Measurements from ENCODE around the gene SPDEF.

The SPDEF gene

DNA sequence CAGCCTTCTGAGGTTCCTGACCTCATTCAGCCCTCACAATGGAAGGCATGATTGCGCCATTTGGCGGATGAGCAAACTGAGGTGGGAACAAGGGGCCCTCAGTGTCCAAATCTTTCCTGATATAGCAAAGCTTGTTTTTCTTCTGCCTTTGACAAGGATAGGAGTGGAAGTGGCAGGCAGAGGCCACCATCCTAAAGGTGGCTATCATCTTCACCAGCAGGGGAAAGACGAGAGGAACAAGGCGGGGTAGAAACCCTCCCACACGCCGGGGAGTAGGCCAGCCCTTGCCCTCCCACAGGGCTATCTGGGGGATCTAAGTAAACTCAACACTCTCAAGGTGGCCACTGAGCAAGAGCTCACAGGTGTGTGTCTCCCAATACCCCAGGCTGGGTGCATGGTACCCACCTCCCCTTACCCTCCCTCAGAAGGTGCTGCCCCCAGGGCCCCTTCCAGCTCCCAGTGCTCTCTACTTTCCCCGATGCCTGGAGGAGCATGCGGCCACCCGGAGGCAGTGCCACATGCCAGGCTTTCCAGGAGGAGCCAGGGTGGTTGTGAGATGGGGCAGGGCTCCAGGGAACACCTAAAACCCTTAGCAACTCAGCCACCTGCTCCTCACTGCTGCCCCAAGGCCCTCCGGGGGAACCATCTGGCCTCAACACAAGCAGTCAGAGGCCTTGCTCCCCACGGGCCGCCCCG is 11.2 kb downstream of the SPDEF start:
- DNase-seq (ENCODE audit: low spot score): no peak

DNA sequence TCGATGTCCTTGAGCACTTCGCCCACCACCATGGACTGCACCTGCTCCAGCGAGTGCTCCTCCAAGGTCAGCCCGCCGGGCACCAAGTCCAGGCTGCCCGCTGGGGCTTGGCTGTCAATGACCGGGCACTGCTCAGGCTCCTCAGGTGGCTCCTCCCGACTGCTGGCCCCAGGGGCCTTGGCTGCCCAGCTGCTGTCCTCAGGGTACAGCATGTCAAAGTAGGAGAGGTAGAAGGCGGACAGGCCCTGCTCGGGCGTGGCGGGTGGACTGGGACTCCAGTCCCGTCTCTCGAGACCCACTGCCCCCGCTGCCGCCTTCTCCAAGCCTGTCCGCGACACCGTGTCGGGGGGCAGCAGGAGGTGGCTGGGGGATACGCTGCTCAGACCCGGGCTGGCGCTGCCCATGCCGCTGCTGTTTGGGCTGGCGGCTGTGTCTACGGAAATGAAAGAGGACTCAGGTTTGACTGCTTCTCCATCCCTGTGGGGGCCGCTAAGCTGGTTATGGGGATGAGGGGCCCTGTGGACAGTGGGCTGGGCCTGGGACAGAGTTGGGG is 12.0 kb downstream of the SPDEF start:
- DNase-seq (ENCODE audit: low spot score): no peak

DNA sequence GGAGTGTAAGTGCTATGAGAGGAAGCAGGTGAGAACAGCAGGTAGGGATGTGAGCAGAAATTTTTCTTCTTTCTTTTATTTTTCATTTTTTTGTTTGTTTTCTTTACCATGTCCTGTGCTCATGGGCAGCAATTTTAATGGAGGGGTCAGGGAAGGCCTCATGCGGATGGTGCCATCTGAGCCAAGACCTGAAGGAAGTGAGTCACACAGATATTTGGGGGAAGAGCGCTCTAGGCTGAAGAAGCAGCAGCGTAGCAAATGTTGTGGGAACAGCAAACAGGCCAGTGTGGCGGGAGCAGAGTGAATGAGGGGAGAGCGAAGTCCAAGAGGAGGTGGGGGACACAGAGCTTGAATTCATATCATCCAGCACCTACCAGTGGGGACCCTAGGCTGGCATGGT is 12.7 kb downstream of the SPDEF start:
- no peak for DNase-seq (ENCODE audit: low spot score)

DNA sequence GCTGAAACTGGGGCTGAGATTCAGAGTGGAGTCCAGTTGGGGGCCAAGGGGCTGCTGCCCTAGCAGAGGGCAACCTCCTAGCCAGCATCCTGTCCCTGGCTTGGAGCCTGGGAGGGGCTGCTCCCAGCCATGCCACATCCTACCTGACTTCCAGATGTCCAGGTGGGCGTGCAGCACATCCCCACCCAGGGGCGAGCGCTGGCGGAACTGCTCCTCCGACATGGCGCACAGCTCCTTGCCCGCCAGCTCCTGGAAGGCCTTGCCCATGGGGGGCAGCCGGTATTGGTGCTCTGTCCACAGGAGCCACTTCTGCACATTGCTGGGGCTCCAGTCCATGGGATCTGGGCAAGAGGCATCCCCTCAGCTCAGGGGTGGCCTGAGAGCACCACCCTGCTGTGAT is 15.3 kb downstream of the SPDEF start:
- DNase-seq (ENCODE audit: low spot score): no peak

DNA sequence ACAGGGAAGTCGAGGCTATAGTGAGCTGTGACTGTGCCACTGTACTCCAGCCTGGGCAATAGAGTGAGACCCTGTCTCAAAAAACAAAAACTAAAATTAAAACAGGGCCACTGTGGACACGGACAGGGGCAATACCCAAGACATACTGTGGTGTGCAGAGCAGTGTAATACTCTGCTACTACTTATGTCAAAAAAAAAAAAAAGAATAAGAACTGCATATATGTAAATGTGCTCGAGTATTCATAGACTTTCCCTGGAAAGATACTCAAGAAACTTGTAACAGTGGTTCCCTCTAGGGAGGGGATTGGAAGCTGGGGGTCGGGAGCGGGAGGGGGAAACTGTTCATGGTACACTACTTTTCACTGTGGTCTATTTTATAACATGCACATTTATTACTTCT is 15.9 kb downstream of the SPDEF start:
- no peak for DNase-seq (ENCODE audit: low spot score)

DNA sequence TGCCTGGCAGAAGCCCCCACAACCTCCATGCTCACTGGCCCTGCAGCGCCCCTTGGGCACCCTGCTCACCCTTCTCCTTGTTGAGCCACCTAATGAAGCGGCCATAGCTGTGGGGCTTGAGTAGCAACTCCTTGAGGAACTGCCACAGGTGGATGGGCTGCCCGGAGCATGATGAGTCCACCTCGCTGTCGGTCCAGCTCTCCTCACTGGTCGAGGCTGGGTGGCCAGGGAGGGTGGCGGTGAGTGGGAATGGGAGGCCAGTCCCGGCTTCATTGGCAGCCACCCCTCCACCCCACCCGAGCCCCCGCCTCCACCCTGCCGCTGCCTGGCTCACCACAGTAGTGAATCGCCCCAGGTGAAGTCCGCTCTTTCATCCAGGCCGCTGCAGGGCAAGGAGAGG is 16.9 kb downstream of the SPDEF start:
- no peak for DNase-seq (ENCODE audit: low spot score)

DNA sequence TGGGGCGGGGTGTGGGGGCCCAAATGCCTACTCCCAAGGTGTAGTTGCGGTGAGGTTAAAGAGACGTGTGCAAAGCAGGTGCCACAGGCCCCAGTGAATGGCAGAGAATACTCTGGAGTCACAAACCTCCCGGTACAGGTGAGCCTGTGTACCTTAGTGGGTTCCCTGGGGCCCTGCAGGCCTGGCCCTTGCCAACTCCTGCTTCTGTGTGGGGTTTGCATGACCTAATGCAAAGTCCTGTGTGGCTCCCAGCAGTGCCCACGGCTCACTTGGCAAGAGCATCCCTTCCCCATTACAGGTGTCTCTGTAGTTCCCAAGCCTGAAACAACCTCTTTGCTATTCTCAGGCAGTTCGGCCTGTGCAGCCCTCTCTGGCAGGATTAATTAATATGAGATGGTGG is 17.5 kb downstream of the SPDEF start:
- DNase-seq (ENCODE audit: low spot score): no peak

DNA sequence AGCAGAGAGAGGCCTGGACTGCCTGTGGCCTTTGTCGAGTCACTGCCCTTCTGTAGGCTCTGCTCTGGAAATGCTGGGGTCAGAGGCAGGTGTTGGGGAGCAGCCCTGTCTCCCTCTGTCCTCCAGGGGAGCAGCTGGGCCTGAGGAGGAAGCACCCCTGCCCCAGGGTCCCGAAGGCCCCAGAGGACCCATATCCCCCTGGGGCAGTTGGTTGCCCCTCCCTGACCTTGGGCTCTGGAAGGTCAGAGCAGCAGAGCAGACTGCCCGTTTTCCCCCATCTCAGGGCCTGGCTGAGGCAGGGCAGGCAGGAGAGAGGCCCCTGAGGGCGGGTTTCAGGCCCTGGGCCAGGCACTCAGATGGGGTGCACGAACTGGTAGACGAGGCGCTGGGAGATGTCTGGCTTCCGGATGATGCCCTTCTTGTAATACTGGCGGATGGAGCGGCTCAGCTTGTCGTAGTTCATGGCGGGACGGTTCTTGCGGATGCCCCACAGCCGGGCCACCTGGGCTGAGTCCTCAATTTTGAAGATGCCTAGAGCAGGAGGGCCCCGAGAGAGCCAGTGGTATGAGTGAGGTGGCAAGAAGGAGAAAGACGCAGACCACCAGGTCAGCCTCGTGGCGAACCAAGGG is 18.1 kb downstream of the SPDEF start:
- no peak for DNase-seq (ENCODE audit: low spot score)

DNA sequence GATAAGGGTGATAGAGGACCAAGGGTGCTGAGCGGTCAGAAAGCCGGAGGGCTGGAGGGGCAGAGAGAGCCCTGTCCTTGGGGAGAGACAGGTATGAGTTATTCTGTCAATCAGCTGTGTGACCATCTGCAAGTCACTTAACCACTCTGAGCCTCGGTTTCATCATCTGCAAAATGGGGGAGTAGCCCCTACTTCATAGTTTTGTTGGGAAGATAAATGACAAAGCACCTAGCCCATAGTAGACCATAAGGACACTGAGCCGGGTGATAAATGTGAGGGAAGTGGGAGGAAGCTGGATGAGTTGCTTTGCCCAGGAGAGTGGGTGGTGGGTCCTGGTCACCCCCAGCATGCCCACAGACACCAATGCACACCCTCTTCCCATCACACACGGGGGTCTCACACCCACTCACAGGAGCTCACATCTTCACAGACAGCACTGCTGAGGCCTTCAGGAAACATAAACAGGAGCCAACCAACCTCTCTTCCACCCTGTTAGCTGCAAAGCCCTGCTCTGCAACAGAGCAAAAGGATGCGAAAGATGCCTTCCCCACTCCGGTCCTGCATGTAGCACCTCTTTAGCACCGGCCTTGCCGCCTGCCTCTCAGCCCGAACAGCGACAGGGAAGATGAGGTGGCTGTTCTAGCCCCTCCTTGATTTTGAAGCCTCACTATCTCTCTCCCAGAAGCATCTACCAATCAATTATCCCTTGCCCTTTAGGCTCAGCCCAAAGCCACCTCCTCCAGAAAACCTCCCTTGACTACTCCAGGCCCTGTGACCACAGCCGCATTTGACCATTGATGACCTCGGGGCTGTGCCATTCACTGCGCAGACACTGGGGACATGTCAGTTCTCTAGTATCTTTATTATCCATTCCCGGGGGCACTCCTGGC is 18.9 kb downstream of the SPDEF start:
- no peak for DNase-seq (ENCODE audit: low spot score)

DNA sequence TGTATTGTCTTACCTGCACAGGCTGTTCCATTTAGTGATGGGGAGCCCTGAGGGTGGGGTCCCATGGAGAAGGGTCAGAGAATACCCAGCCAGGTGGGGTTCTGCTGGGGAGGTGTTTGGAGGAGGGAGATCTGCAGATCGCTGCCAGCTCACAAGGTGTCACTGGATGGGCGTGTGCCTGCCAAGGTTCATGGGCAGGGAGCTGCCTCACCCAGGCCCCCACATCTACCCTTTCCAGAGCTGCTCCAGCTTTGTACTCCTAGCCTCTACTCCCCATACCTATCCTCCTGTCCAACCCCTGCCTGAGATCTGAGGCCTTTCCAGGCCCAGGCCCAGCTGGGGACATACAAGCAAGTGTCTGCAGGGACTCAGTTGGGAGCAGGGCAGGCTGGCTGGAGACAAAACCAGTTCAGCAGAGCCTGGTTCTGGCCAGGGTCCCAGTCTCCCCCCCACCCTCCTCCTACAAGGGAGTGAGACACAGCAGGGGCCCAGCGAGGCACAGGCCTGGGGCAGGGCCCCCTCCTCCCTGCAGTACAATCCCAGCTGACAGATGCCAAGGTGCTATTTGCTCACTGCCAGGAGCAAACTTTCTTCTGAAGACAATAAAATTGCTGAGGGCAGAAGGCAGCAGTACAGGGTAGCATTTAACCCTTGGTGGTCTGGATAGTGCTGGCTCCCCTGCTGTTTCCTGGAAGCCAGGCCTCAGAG is 19.7 kb downstream of the SPDEF start:
- no peak for DNase-seq (ENCODE audit: low spot score)

DNA sequence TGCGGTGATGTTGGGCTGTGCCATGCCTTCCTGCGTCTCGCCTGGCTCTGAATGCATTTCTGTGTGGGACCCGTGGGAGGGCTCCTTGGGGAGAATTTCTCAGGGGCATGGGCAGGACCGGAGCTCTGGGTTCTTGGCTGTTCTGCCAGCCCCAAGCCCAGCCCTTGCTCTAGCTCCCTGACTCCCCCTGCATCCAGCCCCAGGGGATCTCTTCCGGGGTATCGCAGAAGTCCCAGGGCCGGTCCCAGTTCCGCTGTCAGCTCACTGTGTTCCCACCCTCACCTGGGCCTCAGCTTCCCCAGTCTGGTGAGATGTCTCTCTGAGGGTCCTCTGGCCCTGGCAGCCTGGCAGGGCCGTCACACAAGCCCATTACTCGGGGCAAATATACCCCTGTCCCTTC is 20.5 kb downstream of the SPDEF start:
- DNase-seq (ENCODE audit: low spot score): no peak

DNA sequence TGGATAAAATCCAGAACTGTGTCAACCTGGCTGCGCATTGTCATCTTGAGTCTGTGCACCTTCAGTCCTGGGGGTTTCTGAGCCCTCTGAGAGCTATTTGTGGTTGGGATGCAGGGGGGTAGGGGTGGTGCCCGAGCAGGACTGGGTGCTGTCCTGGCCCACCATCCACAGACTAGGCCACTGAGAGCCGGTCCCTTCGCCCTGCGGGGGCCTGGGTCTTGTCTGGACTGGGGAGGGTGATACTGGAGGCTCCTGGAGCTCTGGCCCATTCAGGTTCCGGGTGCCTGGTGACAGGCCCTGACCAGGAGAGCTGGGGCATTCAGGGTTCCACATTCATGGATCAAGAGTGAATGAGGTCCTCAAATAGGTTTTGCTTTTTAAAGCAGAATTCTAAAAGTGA is 20.9 kb downstream of the SPDEF start:
- DNase-seq (ENCODE audit: low spot score): no peak

DNA sequence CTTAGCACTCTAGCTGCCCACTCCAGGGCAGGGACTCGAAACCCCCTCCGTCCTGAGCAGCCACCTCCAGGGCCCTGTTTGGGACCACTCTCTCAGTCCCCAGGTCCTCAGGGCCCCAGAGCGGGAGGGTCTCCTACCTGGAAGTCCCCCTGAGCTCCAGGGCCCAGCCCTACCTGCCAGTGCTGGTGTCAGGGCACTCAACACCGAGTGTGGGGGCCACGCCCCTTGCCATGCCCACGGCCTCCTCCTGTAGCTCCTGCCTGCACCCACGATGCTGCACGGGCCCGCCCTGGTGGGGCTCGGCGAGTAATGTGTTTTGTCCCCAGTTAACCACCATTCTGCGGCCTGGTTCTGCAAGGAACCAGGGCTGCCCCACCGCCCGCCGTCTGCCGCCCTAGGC is 21.5 kb downstream of the SPDEF start:
- no peak for DNase-seq (ENCODE audit: low spot score)

DNA sequence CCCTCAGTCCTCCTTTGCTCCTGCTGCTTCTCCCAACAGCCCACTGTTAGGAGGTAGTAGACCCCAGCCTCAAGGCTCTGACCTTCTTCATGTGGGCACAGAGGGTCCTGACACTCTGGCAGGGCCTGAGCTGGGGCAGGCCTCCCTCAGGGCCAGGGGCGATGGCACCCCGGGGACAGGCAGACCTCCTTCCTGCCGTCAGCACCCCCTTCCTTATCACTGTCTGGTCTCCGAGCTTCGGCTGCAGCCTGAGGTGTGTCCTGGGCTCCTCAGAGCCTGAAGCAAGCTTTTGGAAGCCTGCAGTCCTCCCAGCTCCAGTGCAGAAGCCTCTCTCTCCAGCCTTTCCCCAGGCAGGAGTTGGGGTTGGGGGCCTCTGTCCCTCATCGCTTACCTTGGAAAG is 22.0 kb downstream of the SPDEF start:
- no peak for DNase-seq (ENCODE audit: low spot score)

DNA sequence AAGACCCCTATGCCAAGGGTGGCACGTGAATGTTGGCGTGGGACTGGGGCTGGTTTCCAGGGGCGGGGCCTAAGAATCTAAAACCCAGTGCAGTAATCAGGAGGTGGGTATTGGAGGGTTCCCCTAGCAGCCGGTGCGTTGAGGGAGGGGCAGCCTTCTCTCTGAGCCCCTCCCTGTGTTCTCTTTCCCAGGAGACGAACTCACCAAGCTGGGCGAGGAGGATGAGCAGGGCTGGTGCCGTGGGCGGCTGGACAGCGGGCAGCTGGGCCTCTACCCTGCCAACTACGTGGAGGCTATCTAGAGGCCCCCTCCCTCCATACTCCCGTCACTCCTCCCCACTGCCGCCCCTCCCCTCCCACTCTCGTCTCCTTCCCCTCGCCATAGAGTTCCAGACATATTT is 23.9 kb downstream of the SPDEF start:
- no peak for DNase-seq (ENCODE audit: low spot score)

DNA sequence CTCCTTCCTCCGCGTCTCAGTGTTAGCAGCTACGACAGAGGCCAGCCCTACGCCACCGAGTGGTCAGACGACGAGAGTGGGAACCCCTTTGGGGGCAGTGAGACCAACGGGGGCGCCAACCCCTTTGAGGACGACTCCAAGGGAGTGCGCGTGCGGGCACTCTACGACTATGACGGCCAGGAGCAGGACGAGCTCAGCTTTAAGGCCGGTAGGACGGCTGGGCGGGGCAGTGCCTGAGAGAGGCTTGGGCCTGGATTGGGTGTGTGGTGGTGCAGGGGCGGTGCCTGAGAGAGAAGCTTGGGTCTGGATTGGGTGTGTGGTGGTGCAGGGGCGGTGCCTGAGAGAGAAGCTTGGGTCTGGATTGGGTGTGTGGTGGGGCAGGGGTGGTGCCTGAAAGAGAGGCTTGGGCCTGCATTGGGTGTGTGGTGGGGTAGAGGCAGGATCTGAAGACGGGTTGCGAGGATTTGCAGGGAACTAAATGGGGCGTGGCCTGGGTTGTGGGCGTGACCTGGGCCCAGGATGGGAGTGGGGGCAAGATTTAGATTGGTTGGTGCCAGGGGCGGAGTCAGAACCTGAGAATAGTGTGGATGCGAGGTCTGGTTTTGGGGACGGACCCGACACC is 24.4 kb downstream of the SPDEF start:
- no peak for DNase-seq (ENCODE audit: low spot score)

DNA sequence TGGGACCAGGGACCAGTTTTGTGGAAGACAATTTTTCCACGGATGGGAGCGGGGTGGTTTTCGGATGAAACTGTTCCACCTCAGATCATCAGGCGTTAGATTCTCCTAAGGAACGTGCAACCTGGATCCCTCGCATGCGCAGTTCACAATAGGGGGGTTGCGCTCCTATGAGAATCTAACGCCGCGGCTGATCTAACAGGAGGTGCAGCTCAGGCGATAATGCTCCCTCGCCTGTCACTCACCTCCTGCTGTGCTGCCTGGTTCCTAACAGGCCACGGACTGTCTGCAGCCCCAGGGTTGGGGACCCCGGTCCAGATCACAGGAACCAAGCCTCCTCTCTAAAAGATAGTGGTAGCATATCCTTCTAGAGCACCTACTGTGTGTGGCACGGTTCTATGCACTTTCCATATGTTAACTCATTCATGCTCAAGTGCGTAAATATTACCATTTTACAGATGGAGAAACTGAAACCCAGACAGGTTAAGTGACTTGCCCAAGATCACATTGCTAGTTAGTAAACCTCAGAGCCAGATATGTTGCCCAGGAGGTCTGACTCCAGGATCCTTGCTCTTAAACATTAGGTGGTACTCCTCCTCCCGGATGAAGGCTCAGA is 25.3 kb downstream of the SPDEF start:
- DNase-seq (ENCODE audit: low spot score): no peak

DNA sequence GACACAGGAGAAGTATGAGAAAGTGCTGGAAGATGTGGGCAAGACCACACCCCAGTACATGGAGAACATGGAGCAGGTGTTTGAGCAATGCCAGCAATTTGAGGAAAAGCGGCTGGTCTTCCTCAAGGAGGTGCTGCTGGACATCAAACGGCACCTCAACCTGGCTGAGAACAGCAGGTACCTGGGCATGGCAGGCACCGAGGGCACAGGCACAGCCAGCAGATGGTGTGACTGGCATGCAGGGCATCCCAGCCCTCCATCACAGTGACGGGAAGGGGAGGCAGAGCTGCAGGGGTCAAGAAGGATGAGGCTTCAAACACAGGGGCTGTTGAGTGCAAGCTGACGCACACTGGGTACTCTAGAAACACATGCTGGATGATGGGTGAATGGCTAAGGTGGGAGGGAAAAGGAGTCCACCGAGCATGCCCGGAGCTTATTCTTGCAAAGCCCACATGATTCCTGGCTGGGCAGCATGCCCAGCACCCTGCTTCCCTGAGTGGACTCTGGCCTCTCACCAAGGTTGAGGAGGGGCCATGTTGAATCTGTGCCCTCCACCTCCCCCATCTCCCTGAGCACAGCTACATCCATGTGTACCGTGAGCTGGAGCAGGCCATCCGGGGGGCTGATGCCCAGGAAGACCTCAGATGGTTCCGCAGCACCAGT is 26.3 kb downstream of the SPDEF start:
- no peak for DNase-seq (ENCODE audit: low spot score)

DNA sequence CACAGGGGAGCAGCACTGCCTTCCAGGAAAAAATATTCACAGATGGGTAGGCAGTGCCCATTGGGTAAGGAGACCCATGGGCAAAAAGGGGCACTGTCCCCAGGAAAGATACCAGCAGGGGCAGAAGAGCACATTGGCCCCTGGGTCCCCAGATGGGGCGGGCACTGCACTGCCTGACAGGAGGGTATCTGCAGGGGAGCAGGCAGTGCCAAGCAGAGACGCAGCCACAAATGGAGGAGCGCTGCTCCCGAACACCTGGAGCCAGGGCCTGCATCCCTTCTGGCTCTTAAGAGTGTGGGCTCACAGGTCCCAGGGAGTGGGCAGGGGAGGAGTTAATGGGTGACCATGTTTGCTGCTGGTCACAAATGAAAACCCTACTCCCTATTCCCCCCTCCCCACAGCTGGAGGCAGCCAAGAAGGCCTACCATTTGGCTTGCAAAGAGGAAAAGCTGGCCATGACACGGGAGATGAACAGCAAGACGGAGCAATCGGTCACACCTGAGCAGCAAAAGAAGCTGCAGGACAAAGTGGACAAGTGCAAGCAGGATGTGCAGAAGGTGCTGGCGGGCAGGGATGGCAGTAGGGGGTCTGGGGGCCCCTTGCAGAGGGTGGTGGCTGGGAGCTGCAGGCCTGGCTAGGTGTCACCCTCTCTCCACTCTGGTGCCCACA is 27.0 kb downstream of the SPDEF start:
- DNase-seq (ENCODE audit: low spot score): no peak
